ENCODE measurements around the gene SMPD3. TPM values are rescaled to one million over a fixed set of nuclear protein-coding genes. Genes with fewer than 3 reads are reported as not detected.

SMPD3 gene
- total RNA-seq, 1 experiment from 2014 or later: 0.70 TPM

DNA sequence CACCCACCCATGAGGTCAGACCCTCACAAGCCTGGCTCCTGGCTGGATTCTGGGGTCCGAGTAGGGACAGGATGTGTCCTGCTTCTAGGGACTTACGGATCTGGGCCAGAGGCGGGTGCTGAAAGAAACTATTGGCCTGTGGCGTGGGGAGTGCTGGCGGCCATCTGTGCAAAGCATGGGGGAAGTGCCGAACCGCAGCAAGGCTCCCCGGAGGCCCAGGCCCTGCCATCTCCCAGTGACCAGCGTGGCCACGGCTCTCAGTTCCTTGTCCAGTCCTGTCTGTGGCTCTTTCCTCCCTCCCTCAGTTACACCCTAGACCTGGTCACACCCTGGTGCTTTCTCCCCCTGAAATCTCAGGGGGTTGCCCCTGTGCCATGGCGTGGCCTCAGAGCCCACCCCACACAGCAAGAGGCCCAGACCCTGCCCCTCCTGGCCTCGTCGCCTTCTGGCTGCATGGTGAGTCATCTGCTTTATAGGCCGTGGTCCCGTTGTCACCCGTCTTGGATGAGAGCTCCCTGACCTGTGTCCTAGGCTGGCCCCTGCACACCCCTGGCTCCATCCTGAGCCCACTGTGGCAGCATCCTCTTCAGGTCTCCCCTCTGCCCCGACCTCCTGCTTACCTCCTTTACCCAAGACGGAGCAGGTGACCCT, 83.0 kb downstream of the SMPD3 start:
- H3K18ac ChIP-seq (ENCODE audit: insufficient read length, low read depth, low read length): no peak overlapping the region
- no CpG with 5 or more reads among the region's 18 CpGs for WGBS (ENCODE audit: extremely low coverage, insufficient read length, low lambda C conversion rate)
- H3K56ac ChIP-seq (ENCODE audit: insufficient read length, low read depth, low read length): no peak overlapping the region
- no peak overlapping the region for H3T11ph ChIP-seq (ENCODE audit: low read length)
- H2BK15ac ChIP-seq (ENCODE audit: low read depth, low read length): no peak overlapping the region
- no peaks in the 10 kb centered on the region for H3K23me2 ChIP-seq (ENCODE audit: insufficient read length, low read depth, low read length, poor library complexity, severe bottlenecking)
- no peak overlapping the region for H3K9ac ChIP-seq (ENCODE audit: extremely low read depth, insufficient read length, low read length)
- H2BK20ac ChIP-seq (ENCODE audit: low read depth, low read length, poor library complexity, severe bottlenecking): no peak overlapping the region
- no peak overlapping the region for H3K4me2 ChIP-seq (ENCODE audit: insufficient read depth, insufficient read length, low read length)
- H3K14ac ChIP-seq (ENCODE audit: insufficient read depth, low read length): peak overlapping the region; percentile 13; the same call in 1 of the 2 replicates
- H3K79me1 ChIP-seq (ENCODE audit: insufficient read depth, low read depth, low read length, poor library complexity, severe bottlenecking): no peaks in the 10 kb centered on the region
- H3K4me1 ChIP-seq (ENCODE audit: insufficient read depth, low read length): no peaks in the 10 kb centered on the region
- no peak overlapping the region for H2BK120ac ChIP-seq (ENCODE audit: low read depth, low read length, poor library complexity, severe bottlenecking)
- Mint-ChIP-seq H3K36me3 (ENCODE audit: insufficient read depth in 1 of 3, low read depth in 3 of 3) (peaks cover 0 to 5% (median 4%) of the 10 kb centered on the region in 3 experiments; a peak in 2 of 7 replicates), H3K27ac (peak overlapping the region in 1 of 3 experiments; percentile 39; a peak in 1 of 7 replicates), H3K4me3 (no peak overlapping the region), H3K27me3 (ENCODE audit: low read depth) (peaks cover 6% of the 10 kb centered on the region), H3K9me3 (no peaks in the 10 kb centered on the region), H3K4me1 (peaks cover 25 to 51% of the 10 kb centered on the region in 2 experiments)
- no peak overlapping the region for H4K91ac ChIP-seq (ENCODE audit: insufficient read length, low read depth, low read length)
- H3K79me2 ChIP-seq (ENCODE audit: insufficient read depth, low read length): no peaks in the 10 kb centered on the region
- H4K20me1 ChIP-seq (ENCODE audit: control insufficient read depth, insufficient read depth, insufficient read length): no peaks in the 10 kb centered on the region
- H2BK12ac ChIP-seq (ENCODE audit: insufficient read length, low read depth, low read length): no peak overlapping the region
- H2AFZ ChIP-seq (ENCODE audit: low read length): no peak overlapping the region
- H4K8ac ChIP-seq (replicated peaks; ENCODE audit: insufficient read length, low read depth, low read length): no peak overlapping the region
- no peak overlapping the region for H4K5ac ChIP-seq (ENCODE audit: insufficient read length, low read depth, low read length)
- no peaks in the 10 kb centered on the region for H3K27me3 ChIP-seq (ENCODE audit: insufficient read depth, low read length)
- no peak for DNase-seq
- no peak overlapping the region for H3K23ac ChIP-seq (ENCODE audit: insufficient read length, low read depth, low read length)
- TF ChIP-seq, protein P1, sequence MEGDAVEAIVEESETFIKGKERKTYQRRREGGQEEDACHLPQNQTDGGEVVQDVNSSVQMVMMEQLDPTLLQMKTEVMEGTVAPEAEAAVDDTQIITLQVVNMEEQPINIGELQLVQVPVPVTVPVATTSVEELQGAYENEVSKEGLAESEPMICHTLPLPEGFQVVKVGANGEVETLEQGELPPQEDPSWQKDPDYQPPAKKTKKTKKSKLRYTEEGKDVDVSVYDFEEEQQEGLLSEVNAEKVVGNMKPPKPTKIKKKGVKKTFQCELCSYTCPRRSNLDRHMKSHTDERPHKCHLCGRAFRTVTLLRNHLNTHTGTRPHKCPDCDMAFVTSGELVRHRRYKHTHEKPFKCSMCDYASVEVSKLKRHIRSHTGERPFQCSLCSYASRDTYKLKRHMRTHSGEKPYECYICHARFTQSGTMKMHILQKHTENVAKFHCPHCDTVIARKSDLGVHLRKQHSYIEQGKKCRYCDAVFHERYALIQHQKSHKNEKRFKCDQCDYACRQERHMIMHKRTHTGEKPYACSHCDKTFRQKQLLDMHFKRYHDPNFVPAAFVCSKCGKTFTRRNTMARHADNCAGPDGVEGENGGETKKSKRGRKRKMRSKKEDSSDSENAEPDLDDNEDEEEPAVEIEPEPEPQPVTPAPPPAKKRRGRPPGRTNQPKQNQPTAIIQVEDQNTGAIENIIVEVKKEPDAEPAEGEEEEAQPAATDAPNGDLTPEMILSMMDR (conservative IDR thresholded peaks at IDR 0.05): no peak
- H2BK5ac ChIP-seq (ENCODE audit: insufficient read length, low read length): no peak overlapping the region
- H3K4ac ChIP-seq (ENCODE audit: low read depth, low read length): no peak overlapping the region
- H3K27ac ChIP-seq (ENCODE audit: insufficient read length, low read depth, low read length): no peak overlapping the region
- no peak overlapping the region for H2AK5ac ChIP-seq (ENCODE audit: insufficient read length, low read length)
- H3K9me3 ChIP-seq (ENCODE audit: control insufficient read depth, low read depth, low read length): no peaks in the 10 kb centered on the region
